OCI-LY3 (cell line): ENCODE data around the gene ZNF365.

ENCODE experiments used
- H2AFZ ChIP-seq: fragments of 200-600, 300-600 bp; shearing (Covaris generic); 2 replicates; pipeline ENCODE4 v1.6.0; 2014; ENCODE audit warnings: antibody characterized with exemption, low read depth, low read length
- H3K27ac ChIP-seq: fragments of 200-600, 300-600 bp; sonication (generic); 2 replicates; pipeline ENCODE4 v1.5.1; 2014; ENCODE audit warnings: mild to moderate bottlenecking, low read length, moderate library complexity, mixed read lengths
- H3K27me3 ChIP-seq: fragments of 200-600, 300-600 bp; sonication (generic); 2 replicates; pipeline ENCODE4 v1.6.1; 2014; ENCODE audit warnings: low read depth, low read length, mixed read lengths
- H3K36me3 ChIP-seq: fragments of 200-600, 300-600 bp; sonication (generic); replicated peaks from 2 replicates; pipeline ENCODE3; 2014; ENCODE audit warnings: low read depth, low read length, mixed read lengths
- H3K4me1 ChIP-seq: fragments of 300-600, 200-600 bp; sonication (generic); 2 replicates; pipeline ENCODE4 v1.6.1; 2014; ENCODE audit warnings: low read length, mixed read lengths
- H3K4me2 ChIP-seq: fragments of 200-600, 300-600 bp; sonication (generic); 2 replicates; pipeline ENCODE4 v1.6.1; 2014; ENCODE audit warnings: low read length, mixed read lengths
- H3K4me3 ChIP-seq: fragments of 300-600, 200-600 bp; sonication (generic); 2 replicates; pipeline ENCODE4 v1.5.1; 2014; ENCODE audit warnings: antibody characterized with exemption, mild to moderate bottlenecking, low read length, moderate library complexity
- H3K79me2 ChIP-seq: fragments of 300-600, 200-600 bp; shearing (Covaris generic); 2 replicates; pipeline ENCODE4 v1.6.1; 2014; ENCODE audit warnings: mild to moderate bottlenecking, low read length, mixed read lengths
- H3K9ac ChIP-seq: fragments of 300-600, 200-600 bp; shearing (Covaris generic); 2 replicates; pipeline ENCODE4 v1.6.0; 2014; ENCODE audit warnings: mild to moderate bottlenecking, low read length, moderate library complexity
- H3K9me3 ChIP-seq: fragments of 200-600, 300-600 bp; shearing (Covaris generic); 2 replicates; pipeline ENCODE4 v1.6.1; 2014; ENCODE audit warnings: low read length, mixed read lengths; ENCODE audit not compliant: insufficient read depth
- H4K20me1 ChIP-seq: fragments of 200-600, 300-600 bp; sonication (generic); 2 replicates; pipeline ENCODE4 v1.6.1; 2016; ENCODE audit warnings: low read length, mixed read lengths; ENCODE audit not compliant: insufficient read depth
- CTCF ChIP-seq: fragments of 200-600, 300-600 bp; sonication (generic); IDR thresholded peaks from 2 replicates; pipeline ENCODE4 v1.5.1; 2014; ENCODE audit warnings: antibody characterized with exemption, low read length, low read depth
- EZH2phosphoT487 ChIP-seq: fragments of 200-600 bp; shearing (Covaris generic); IDR thresholded peaks from 2 replicates; pipeline ENCODE4 v1.6.1; 2018; ENCODE audit warnings: antibody characterized with exemption, mixed run types, low read depth

The ZNF365 gene

DNA sequence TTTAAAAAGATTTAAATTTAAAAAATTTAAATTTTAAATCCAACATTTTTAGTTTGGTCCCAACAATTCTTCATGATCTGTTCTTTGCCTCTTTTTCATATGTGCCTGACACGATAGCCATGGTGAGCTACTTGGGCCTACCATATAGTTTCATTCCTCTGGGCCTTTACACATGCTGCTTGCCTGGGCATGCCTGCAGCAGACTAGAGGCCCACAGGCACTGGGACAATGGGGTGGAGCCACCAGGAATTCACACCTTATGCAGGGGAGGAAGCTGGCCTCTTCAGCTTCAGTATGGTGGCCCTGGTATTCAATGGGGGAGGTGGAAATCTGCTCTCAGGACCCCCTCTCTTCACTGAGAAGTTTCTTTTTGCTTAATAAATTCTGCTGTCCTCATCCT lies 37.8 kb upstream of the ZNF365 start:
- TF ChIP-seq EZH2phosphoT487 (no peak), CTCF (no peak)
- Histone ChIP-seq H3K36me3 (no peaks in the 10 kb centered on the region), H4K20me1 (no peaks in the 10 kb centered on the region), H2AFZ (no peak overlapping the region), H3K27ac (no peak overlapping the region), H3K9me3 (no peaks in the 10 kb centered on the region; the same call in 1 of the 2 replicates), H3K4me3 (no peak overlapping the region), H3K4me2 (no peak overlapping the region), H3K9ac (no peak overlapping the region), H3K4me1 (no peaks in the 10 kb centered on the region), H3K79me2 (no peaks in the 10 kb centered on the region), H3K27me3 (no peaks in the 10 kb centered on the region)

- Histone ChIP-seq H3K27ac (no peak overlapping the region), H3K9me3 (no peaks in the 10 kb centered on the region; the same call in 1 of the 2 replicates), H3K27me3 (no peaks in the 10 kb centered on the region), H3K4me3 (no peak overlapping the region), H4K20me1 (no peaks in the 10 kb centered on the region), H2AFZ (no peak overlapping the region), H3K79me2 (no peaks in the 10 kb centered on the region), H3K4me2 (no peak overlapping the region), H3K9ac (no peak overlapping the region), H3K36me3 (no peaks in the 10 kb centered on the region), H3K4me1 (no peaks in the 10 kb centered on the region)
- no peak for TF ChIP-seq CTCF
- no peak for TF ChIP-seq EZH2phosphoT487
These were observed 32.8 kb upstream of the ZNF365 start for GRCh38 chr10:62341419-62341818.

GRCh38 chr10:62343000-62343399 lies 31.2 kb upstream of the ZNF365 start:
- Histone ChIP-seq H3K9me3 (no peaks in the 10 kb centered on the region; the same call in 1 of the 2 replicates), H3K27me3 (no peaks in the 10 kb centered on the region)

DNA sequence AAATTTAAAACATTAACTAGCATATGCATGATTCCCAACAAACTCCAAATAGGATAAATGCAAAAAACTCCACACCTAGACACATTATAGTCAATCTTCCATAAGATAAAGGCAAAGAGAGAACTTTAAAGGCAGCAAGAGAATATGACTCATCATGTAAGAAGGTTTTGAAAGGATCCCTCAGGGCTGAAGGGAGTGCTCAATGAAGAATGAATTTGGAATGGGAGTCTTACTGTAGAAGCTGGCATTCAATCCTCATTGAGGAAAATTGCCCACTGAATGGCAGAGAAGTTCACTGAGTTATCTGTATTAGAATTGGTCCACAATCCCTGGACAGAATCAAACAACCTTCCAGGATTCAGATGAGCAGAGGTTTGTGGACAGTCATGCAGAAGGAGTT lies 26.1 kb upstream of the ZNF365 start:
- no peaks in the 10 kb centered on the region for H4K20me1 ChIP-seq
- no peaks in the 10 kb centered on the region for H3K4me1 ChIP-seq
- no peak overlapping the region for H3K9ac ChIP-seq
- no peaks in the 10 kb centered on the region for H3K79me2 ChIP-seq
- H3K27me3 ChIP-seq: no peaks in the 10 kb centered on the region
- no peak overlapping the region for H3K4me3 ChIP-seq
- no peak overlapping the region for H3K27ac ChIP-seq
- no peak overlapping the region for H3K4me2 ChIP-seq
- TF ChIP-seq EZH2phosphoT487 (no peak), CTCF (no peak)
- no peaks in the 10 kb centered on the region for H3K36me3 ChIP-seq
- no peak overlapping the region for H2AFZ ChIP-seq
- H3K9me3 ChIP-seq: no peaks in the 10 kb centered on the region

More at GRCh38 chr10:62343000-62343399, 31.2 kb upstream of the ZNF365 start:
- Histone ChIP-seq H3K27ac (no peak overlapping the region), H2AFZ (no peak overlapping the region), H3K36me3 (no peaks in the 10 kb centered on the region), H3K4me2 (no peak overlapping the region), H4K20me1 (no peaks in the 10 kb centered on the region), H3K4me3 (no peak overlapping the region), H3K79me2 (no peaks in the 10 kb centered on the region), H3K9ac (no peak overlapping the region), H3K4me1 (no peaks in the 10 kb centered on the region)
- TF ChIP-seq CTCF (no peak), EZH2phosphoT487 (no peak)
